ENCODE results near the gene C11orf68. TPM values are rescaled to one million over a fixed set of nuclear protein-coding genes. Genes with fewer than 3 reads are reported as not detected.

C11orf68 gene
- total and polyA plus RNA-seq, 9 of the 15 experiments (the other 6 are each of a cell fraction or from before 2014, with no cell fraction given), result 3.6 to 35.9 (median 12.8) TPM

DNA sequence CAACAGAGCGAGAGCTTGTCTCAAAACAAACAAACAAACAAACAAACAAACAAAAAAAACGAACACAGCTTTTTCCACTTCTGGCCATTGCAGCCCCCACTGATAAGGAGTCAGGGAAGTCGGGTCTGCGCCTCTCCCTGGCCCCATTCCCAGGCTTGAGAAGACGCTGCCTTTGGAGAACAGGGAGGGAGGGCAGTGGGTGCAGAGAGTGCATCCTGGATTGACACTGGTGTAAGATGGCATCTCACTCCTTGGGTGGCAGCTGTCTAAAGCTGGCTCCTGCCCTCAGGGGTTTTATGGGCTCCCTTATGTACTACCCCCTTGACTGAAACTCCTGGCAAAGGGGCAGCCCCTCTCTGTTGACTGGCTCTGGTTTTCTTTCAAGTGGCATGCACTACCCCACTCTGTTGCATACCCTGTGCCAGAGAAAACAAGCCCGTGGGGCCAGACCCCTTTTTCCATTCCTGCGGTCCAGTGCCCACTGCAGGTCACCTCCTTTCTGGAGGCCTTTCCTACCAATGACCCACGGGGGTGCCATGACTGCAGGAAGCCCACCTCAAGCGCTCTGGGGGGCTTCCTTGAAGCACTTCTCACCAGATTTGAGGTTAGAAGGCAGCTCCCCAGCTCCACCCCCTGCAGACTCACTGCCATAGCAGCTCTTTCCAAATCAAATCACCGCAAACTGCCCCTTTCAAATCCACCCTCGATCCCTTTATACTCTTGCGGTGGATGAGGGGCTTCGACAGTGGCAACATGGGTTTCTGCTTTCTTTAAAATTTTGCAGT is 13.1 kb upstream of the C11orf68 start:
- intact Hi-C loops (cut with micrococcal nuclease), result no loop called here
- Histone ChIP-seq H3K4me2 (ENCODE audit: insufficient read depth, low read length) (no peak overlapping the region), H3K27ac (ENCODE audit: extremely low read depth, low read depth, low read length) (no peak overlapping the region), H3K27me3 (ENCODE audit: control insufficient read depth in 2 of 2, insufficient read depth in 2 of 2, low read length in 2 of 2) (no peaks in the 10 kb centered on the region), H3K9ac (ENCODE audit: insufficient read depth in 1 of 2, low read depth in 2 of 2, low read length in 2 of 2) (no peak overlapping the region), H2AFZ (ENCODE audit: low read depth, low read length) (peak overlapping the region; percentile 48), H3K9me3 (replicated peaks; ENCODE audit: control insufficient read depth, insufficient read depth, low read depth, low read length) (no peaks in the 10 kb centered on the region), H3K4me3 (no peak overlapping the region), H3K4me1 (replicated peaks in 1 of 2; ENCODE audit: control insufficient read depth in 2 of 2, insufficient read depth in 2 of 2, low read length in 2 of 2) (peaks cover 27 to 52% of the 10 kb centered on the region in 2 experiments; a peak in 4 of 5 replicates), H3K79me2 (ENCODE audit: control insufficient read depth, insufficient read depth, low read length) (no peaks in the 10 kb centered on the region), H3K36me3 (ENCODE audit: control insufficient read depth, insufficient read depth, low read length) (no peaks in the 10 kb centered on the region), H4K20me1 (replicated peaks; ENCODE audit: control insufficient read depth, insufficient read depth, low read length) (no peaks in the 10 kb centered on the region), H3K9me1 (ENCODE audit: control insufficient read depth, insufficient read depth, low read length) (no peaks in the 10 kb centered on the region)
- no peak for DNase-seq (ENCODE audit: extremely low read depth in 1 of 4, low spot score in 3 of 4)
- WGBS (ENCODE audit: insufficient coverage, low coverage, missing lambda C conversion rate), result 54% methylated on average over 13 of the region's 13 CpGs
- no TSS peak for BruUV-seq (replicated peaks)
- CTCF ChIA-PET (ENCODE audit: low intra/inter-chr PET ratio), result no interaction called here
- no peak for ATAC-seq
- FAIRE-seq, result no peak
- in situ Hi-C loops (cut with MboI), result no loop called here
- POLR2A ChIA-PET, result interaction anchor here (2.4 kb wide), 1 partner anchor 29 kb away, joined by 5 read pairs; no protein-coding TSS in a partner anchor
- no peak for TF ChIP-seq ZC3H11A (IDR thresholded peaks at IDR 0.05; ENCODE audit: low read depth, low read length)
- TF ChIP-seq ZBTB8A (IDR thresholded peaks at IDR 0.05; ENCODE audit: partially characterized antibody), result no peak
- TF ChIP-seq ZNF197 (CRISPR knock-in tag; IDR thresholded peaks at IDR 0.05; ENCODE audit: low read depth), result no peak
- no peak for TF ChIP-seq MED1 (CRISPR knock-in tag; IDR thresholded peaks at IDR 0.05; ENCODE audit: borderline replicate concordance)
- TF ChIP-seq HDAC6 (IDR thresholded peaks at IDR 0.05; ENCODE audit: low read depth, low read length), result no peak
- TF ChIP-seq ZFX (CRISPR knock-in tag; IDR thresholded peaks at IDR 0.05), result no peak
